HFFc6 (cell line): ENCODE data around the gene KRTAP19-8. TPM values are rescaled to one million over a fixed set of nuclear protein-coding genes. Genes with fewer than 3 reads are reported as not detected.

Source experiments
- DNase-seq: peaks from one replicate; pipeline ENCODE4 v3.0.0-alpha.2; 2018
- H3K27ac Mint-ChIP-seq: 2 replicates; pipeline ENCODE4 v1.8.0; 2020; ENCODE audit warnings: mild to moderate bottlenecking, mixed read lengths
- H3K27me3 Mint-ChIP-seq: 2 replicates; pipeline ENCODE4 v1.8.0; 2021; ENCODE audit warnings: mild to moderate bottlenecking, moderate library complexity, mixed read lengths; ENCODE audit not compliant: insufficient read depth
- H3K36me3 Mint-ChIP-seq: 2 replicates; pipeline ENCODE4 v1.8.0; 2021; ENCODE audit warnings: low read depth, mixed read lengths
- H3K4me1 Mint-ChIP-seq: 2 replicates; pipeline ENCODE4 v1.8.0; 2020; ENCODE audit warnings: low read depth, mixed read lengths
- H3K4me3 Mint-ChIP-seq: 2 replicates; pipeline ENCODE4 v1.8.0; 2020; ENCODE audit warnings: mild to moderate bottlenecking, moderate library complexity, mixed read lengths
- H3K9me3 Mint-ChIP-seq: 2 replicates; pipeline ENCODE4 v1.8.0; 2020; ENCODE audit warnings: mild to moderate bottlenecking, mixed read lengths
- CTCF ChIP-seq: fragments of 200-600 bp; sonication (generic); IDR thresholded peaks from 2 replicates; pipeline ENCODE4 v1.5.0; 2021; ENCODE audit warnings: antibody characterized with exemption, mild to moderate bottlenecking
- long read RNA-seq: library from polyadenylated mRNA; unstranded; transcript quantifications from one replicate; pipeline ENCODE4 v2.0.0, GENCODE V29; 2019
- total RNA-seq, 6 experiments: library from RNA; stranded (reverse); fragmentation: NEBNext Ultra II Directional; extraction: Animal tissue kit (Norgen Biotek cat#: 25700); gene quantifications; 2 replicates in 1 of 6; 3 replicates in 5 of 6; pipeline ENCODE4 v1.2.3, GENCODE V29; 2021

The KRTAP19-8 gene
- not detected for total RNA-seq
- long read RNA-seq: 0 reads

- Mint-ChIP-seq H3K27me3 (no peaks in the 10 kb centered on the region), H3K27ac (no peak within 1 kb of the TSS), H3K4me3 (no peak within 1 kb of the TSS), H3K4me1 (no peaks in the 10 kb centered on the region), H3K9me3 (peaks cover 59% of the 10 kb centered on the region), H3K36me3 (no peaks in the 10 kb centered on the region)
- no peak for DNase-seq
- no peak for TF ChIP-seq CTCF
Measured at GRCh38 chr21:31038376-31038775, at the start of gene KRTAP19-8. KRTAP19-8 (minus strand) TSS chr21:31038476; CDS start chr21:31038443, 33 bp downstream.

GRCh38 chr21:31087639-31088473, 49.6 kb upstream of the KRTAP19-8 start:
- DNase-seq: no peak
- Mint-ChIP-seq H3K4me1 (no peaks in the 10 kb centered on the region), H3K4me3 (no peak overlapping the region), H3K9me3 (no peaks in the 10 kb centered on the region; the same call in 1 of the 2 replicates), H3K27ac (no peak overlapping the region), H3K36me3 (no peaks in the 10 kb centered on the region), H3K27me3 (peaks cover 1% of the 10 kb centered on the region)
- TF ChIP-seq CTCF: no peak

GRCh38 chr21:31084689-31085088, 46.4 kb upstream of the KRTAP19-8 start:
- H3K4me1 Mint-ChIP-seq: no peaks in the 10 kb centered on the region

GRCh38 chr21:31078796-31079195, 40.5 kb upstream of the KRTAP19-8 start:
- H3K36me3 Mint-ChIP-seq: peaks cover 6% of the 10 kb centered on the region
- no peak for DNase-seq
- H3K27me3 Mint-ChIP-seq: peaks cover 1% of the 10 kb centered on the region; the same call in 1 of the 2 replicates
- H3K27ac Mint-ChIP-seq: no peak overlapping the region
- H3K4me3 Mint-ChIP-seq: no peak overlapping the region
- TF ChIP-seq CTCF: no peak
- H3K4me1 Mint-ChIP-seq: no peaks in the 10 kb centered on the region
- H3K9me3 Mint-ChIP-seq: peaks cover 56% of the 10 kb centered on the region

More at GRCh38 chr21:31084689-31085088, 46.4 kb upstream of the KRTAP19-8 start:
- Mint-ChIP-seq H3K9me3 (peaks cover 19% of the 10 kb centered on the region), H3K4me3 (no peak overlapping the region), H3K27ac (no peak overlapping the region), H3K27me3 (peaks cover 1% of the 10 kb centered on the region), H3K36me3 (no peaks in the 10 kb centered on the region)
- TF ChIP-seq CTCF: no peak
- DNase-seq: no peak

GRCh38 chr21:31078216-31078615, 39.9 kb upstream of the KRTAP19-8 start:
- Mint-ChIP-seq H3K36me3 (peaks cover 6% of the 10 kb centered on the region), H3K27me3 (no peaks in the 10 kb centered on the region), H3K27ac (no peak overlapping the region)

More at GRCh38 chr21:31078216-31078615, 39.9 kb upstream of the KRTAP19-8 start:
- peaks cover 56% of the 10 kb centered on the region for H3K9me3 Mint-ChIP-seq
- DNase-seq: no peak
- no peaks in the 10 kb centered on the region for H3K4me1 Mint-ChIP-seq
- TF ChIP-seq CTCF: no peak
- no peak overlapping the region for H3K4me3 Mint-ChIP-seq
